GM18868 (cell line): ENCODE results near the gene CTNND2.

Source experiments
- ATAC-seq: cut with Tn5 transposase; IDR thresholded peaks from one replicate; pipeline ENCODE4 v1.9.1; 2021; ENCODE audit warnings: mild to moderate bottlenecking, moderate library complexity; ENCODE audit not compliant: unreplicated experiment

Gene CTNND2

GRCh38 chr5:11599499-11599898 lies 304.7 kb downstream of the CTNND2 start:
- ATAC-seq = no peak

- ATAC-seq = no peak
Measured at GRCh38 chr5:11596657-11597071, 307.6 kb downstream of the CTNND2 start.

- no peak for ATAC-seq
Measured at GRCh38 chr5:11596185-11596584, 308.1 kb downstream of the CTNND2 start.

GRCh38 chr5:11595045-11595444 lies 309.2 kb downstream of the CTNND2 start:
- ATAC-seq = no peak

GRCh38 chr5:11594021-11594420 lies 310.2 kb downstream of the CTNND2 start:
- no peak for ATAC-seq

GRCh38 chr5:11590475-11590874 lies 313.8 kb downstream of the CTNND2 start:
- no peak for ATAC-seq

GRCh38 chr5:11588803-11589202 lies 315.4 kb downstream of the CTNND2 start:
- no peak for ATAC-seq

GRCh38 chr5:11584017-11584416 lies 320.2 kb downstream of the CTNND2 start:
- ATAC-seq = no peak

GRCh38 chr5:11579351-11579750 lies 324.9 kb downstream of the CTNND2 start:
- ATAC-seq = no peak

GRCh38 chr5:11574787-11575186 lies 329.5 kb downstream of the CTNND2 start:
- no peak for ATAC-seq

- no peak for ATAC-seq
Measured at GRCh38 chr5:11573140-11573992, 330.9 kb downstream of the CTNND2 start.

- ATAC-seq = no peak
Measured at GRCh38 chr5:11564706-11565105, 339.5 kb downstream of the CTNND2 start.

GRCh38 chr5:11563822-11564221 lies 340.4 kb downstream of the CTNND2 start:
- no peak for ATAC-seq

- no peak for ATAC-seq
Measured at GRCh38 chr5:11560915-11561697, 343.1 kb downstream of the CTNND2 start.

GRCh38 chr5:11557063-11557462 lies 347.2 kb downstream of the CTNND2 start:
- no peak for ATAC-seq

- no peak for ATAC-seq
Measured at GRCh38 chr5:11555171-11555570, 349.1 kb downstream of the CTNND2 start.

GRCh38 chr5:11547730-11548129 lies 356.5 kb downstream of the CTNND2 start:
- ATAC-seq = no peak

GRCh38 chr5:11547140-11547539 lies 357.1 kb downstream of the CTNND2 start:
- ATAC-seq = no peak

- ATAC-seq = no peak
Measured at GRCh38 chr5:11540112-11540511, 364.1 kb downstream of the CTNND2 start.

- no peak for ATAC-seq
Measured at GRCh38 chr5:11531811-11532555, 372.3 kb downstream of the CTNND2 start.

- no peak for ATAC-seq
Measured at GRCh38 chr5:11528720-11529119, 375.5 kb downstream of the CTNND2 start.
